GM12873 (cell line): ENCODE data around the gene ZW10.

Source experiments
- TF ChIP-seq, protein P1 (sequence below): IDR thresholded peaks from 2 replicates; pipeline ENCODE4 v1.5.1; 2012; ENCODE audit warnings: low read depth, mild to moderate bottlenecking, moderate library complexity, low read length, control low read depth; ENCODE audit not compliant: insufficient read depth; ENCODE audit errors: missing control alignments

The ZW10 gene

DNA sequence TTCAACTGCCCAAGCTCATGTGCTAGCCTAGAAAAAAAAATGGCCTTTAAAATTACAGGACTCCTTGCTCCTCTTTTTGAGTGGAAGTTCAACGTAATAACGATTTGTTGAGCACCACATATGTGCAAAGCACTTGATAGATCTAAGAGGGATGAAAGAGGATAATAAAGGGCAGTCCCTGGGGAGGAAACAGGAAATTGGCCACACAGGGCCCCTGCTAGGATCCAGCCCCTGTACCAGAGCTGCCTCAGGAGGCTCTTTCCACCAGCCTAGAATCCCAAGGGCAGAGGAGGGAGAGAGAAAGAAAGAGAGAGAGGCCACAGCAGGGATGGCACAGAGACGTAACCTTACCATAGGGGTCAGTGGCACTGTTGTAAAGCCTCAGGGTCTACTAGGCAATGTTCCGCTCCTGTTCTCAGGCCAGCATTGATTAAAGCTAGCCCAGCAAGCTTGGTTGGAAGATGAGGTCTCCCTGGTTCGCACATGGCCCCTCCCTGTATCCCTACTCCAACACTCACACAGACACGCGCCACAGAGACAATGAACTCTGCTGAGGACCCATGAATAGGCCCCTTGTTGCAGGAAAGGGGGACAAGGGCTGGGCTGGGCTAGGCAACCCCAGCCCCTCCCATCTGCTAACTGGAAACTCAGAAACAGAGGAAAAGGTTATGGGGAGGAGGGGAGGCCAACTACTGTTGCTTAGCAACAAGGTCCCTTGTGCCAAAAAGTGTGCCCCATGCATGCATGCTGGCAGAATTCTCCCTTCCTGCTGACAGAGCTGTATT, 67.4 kb downstream of the ZW10 start, which contains the start of gene TMPRSS5:
TMPRSS5 (minus strand) TSS at position 438 of the 785 bp plus-strand sequence; CDS start at position 354, 84 bp downstream.
- TF ChIP-seq, protein P1, sequence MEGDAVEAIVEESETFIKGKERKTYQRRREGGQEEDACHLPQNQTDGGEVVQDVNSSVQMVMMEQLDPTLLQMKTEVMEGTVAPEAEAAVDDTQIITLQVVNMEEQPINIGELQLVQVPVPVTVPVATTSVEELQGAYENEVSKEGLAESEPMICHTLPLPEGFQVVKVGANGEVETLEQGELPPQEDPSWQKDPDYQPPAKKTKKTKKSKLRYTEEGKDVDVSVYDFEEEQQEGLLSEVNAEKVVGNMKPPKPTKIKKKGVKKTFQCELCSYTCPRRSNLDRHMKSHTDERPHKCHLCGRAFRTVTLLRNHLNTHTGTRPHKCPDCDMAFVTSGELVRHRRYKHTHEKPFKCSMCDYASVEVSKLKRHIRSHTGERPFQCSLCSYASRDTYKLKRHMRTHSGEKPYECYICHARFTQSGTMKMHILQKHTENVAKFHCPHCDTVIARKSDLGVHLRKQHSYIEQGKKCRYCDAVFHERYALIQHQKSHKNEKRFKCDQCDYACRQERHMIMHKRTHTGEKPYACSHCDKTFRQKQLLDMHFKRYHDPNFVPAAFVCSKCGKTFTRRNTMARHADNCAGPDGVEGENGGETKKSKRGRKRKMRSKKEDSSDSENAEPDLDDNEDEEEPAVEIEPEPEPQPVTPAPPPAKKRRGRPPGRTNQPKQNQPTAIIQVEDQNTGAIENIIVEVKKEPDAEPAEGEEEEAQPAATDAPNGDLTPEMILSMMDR = no peak

DNA sequence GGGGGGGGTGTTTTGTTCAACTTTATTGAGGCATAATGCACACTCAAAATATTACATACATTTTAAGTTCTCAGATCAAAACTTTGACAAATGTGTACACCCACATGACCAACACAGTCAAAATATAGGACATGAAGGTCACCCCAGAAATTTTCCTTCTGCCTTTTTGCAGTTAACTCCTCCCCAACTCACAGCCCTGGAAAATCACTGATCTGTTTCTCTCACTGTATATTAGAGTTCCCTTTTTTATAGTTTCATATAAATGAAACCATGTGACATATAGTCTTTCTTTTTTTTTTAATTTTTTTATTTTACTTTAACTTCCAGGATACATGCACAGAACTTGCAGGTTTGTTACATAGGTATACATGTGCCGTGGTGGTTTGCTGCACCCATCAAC, 72.0 kb downstream of the ZW10 start:
- TF ChIP-seq, protein P1 = no peak

DNA sequence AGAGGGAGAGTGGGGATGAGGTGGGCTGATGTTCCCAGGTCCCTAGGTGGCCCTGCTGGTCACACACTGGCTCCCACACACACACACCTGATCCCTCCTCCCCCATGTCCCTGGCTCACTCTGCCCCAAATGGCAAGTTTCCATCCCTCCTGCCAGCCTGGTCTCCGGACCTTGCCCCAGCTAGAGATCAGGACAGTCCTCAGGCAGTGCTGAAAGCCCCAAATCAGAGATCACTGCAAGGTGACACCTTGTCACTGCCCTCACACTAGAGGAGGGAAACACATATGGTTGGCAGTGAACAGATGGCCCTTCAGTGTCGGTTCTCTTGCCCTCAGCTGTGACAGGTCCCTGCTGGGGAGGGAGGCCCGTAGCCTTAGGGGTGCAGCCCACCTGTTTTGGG, 75.0 kb downstream of the ZW10 start:
- TF ChIP-seq, protein P1 = no peak

DNA sequence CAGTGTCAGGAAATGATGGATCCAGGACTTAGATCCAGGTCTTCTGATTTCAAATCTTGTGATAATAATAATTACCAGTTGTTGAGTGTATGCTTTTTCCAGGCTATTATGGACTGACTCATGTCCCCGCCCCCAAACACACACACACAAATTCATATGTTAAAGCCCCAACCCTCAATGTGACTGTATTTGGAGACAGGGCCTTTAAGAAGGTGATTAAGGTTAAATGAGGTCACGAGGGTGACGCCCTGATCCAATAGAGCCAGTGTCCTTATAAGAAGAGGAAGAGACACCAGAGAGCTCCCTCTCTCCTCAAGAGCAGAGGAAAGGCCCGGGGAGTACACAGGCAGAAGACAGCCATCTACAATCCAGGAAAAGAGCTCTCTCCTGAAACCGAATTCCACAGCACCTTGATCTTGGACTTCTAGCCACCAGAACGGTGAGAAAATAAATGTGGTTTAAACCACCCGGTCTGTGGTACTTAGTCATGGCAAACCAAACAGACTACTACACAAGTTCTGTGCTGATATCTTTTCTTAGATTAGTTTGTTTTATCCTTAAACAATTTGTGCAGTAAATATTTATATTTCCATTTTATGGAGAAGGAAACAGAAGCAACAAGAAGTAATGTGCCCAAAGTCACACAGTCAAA, 75.6 kb downstream of the ZW10 start:
- TF ChIP-seq, protein P1 = no peak

GRCh38 chr11:113697111-113697510, 76.4 kb downstream of the ZW10 start:
- TF ChIP-seq, protein P1 = no peak

GRCh38 chr11:113695207-113695606, 78.3 kb downstream of the ZW10 start:
- TF ChIP-seq, protein P1 = no peak

DNA sequence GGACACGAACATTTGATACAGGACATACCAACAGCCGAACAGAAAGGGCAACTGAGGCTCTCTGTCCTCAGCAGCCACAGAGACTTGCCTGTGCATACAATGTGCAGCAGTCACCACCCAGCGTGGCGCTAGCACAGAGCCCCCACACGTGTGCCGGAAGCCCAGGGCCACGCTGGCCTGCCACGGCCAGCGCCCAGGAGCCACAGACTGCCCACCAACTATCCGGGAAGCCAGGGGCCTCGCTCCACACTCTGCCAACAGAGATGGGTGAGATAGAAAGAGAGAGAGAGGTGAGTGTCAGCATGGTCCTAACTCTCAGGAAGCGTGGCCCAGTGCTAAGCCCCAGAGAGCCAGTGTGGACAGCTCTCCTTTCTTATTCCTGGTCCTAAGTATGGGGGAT, 79.1 kb downstream of the ZW10 start:
- TF ChIP-seq, protein P1 = no peak
